Neutrophil (primary cell): ENCODE data around the gene DAD1.

Source experiments
- H3K27ac ChIP-seq: fragments of 200-600 bp; sonication (generic); 2 replicates; pipeline ENCODE4 v1.5.1; 2016; ENCODE audit warnings: mild to moderate bottlenecking, moderate library complexity
- H3K27me3 ChIP-seq: fragments of 200-600 bp; sonication (generic); 2 replicates; pipeline ENCODE4 v1.6.0; 2016; ENCODE audit warnings: mild to moderate bottlenecking
- H3K36me3 ChIP-seq: fragments of 200-600 bp; sonication (generic); 2 replicates; pipeline ENCODE4 v1.5.1; 2017
- H3K4me1 ChIP-seq, 2 experiments: fragments of 200-600 bp in 1 of 2; sonication (generic) in 1 of 2; 1 replicate in 1 of 2; 2 replicates in 1 of 2; pipeline versions ENCODE4 v1.5.1 to v1.6.1; 2013 to 2016; ENCODE audit warnings: low read depth in 1 of 2, low read length in 1 of 2, mild to moderate bottlenecking in 1 of 2, moderate library complexity in 1 of 2; ENCODE audit not compliant: control insufficient read depth in 1 of 2, insufficient read depth in 1 of 2
- H3K4me3 ChIP-seq, 2 experiments: fragments of 200-600 bp in 1 of 2; sonication (generic) in 1 of 2; 1 replicate in 1 of 2; 2 replicates in 1 of 2; pipeline ENCODE4 v1.5.1; 2013 to 2016; ENCODE audit warnings: low read depth in 1 of 2, low read length in 1 of 2, mild to moderate bottlenecking in 1 of 2, moderate library complexity in 1 of 2
- H3K9me3 ChIP-seq: fragments of 200-600 bp; sonication (generic); 2 replicates; pipeline ENCODE4 v1.5.1; 2016
- CTCF ChIP-seq: fragments of 200-600 bp; sonication (generic); IDR thresholded peaks from 2 replicates; pipeline ENCODE4 v1.5.1; 2016; ENCODE audit warnings: antibody characterized with exemption

The DAD1 gene

GRCh38 chr14:22572562-22573058 lies 16.4 kb downstream of the DAD1 start:
- Histone ChIP-seq H3K9me3 (no peaks in the 10 kb centered on the region), H3K27ac (no peak overlapping the region), H3K36me3 (peaks cover 33% of the 10 kb centered on the region), H3K4me1 (peaks cover 0 to 6% of the 10 kb centered on the region in 2 experiments), H3K4me3 (no peak overlapping the region), H3K27me3 (no peaks in the 10 kb centered on the region)
- no peak for TF ChIP-seq CTCF

GRCh38 chr14:22570132-22570949 lies 18.7 kb downstream of the DAD1 start:
- Histone ChIP-seq H3K4me3 (no peak overlapping the region), H3K36me3 (peaks cover 39% of the 10 kb centered on the region), H3K4me1 (peaks cover 0 to 6% of the 10 kb centered on the region in 2 experiments), H3K27me3 (no peaks in the 10 kb centered on the region), H3K9me3 (no peaks in the 10 kb centered on the region), H3K27ac (peak overlapping the region; percentile 57)
- TF ChIP-seq CTCF, result peak; percentile 80

GRCh38 chr14:22569737-22570131 lies 19.3 kb downstream of the DAD1 start:
- Histone ChIP-seq H3K9me3 (no peaks in the 10 kb centered on the region), H3K36me3 (peaks cover 37% of the 10 kb centered on the region), H3K27ac (no peak overlapping the region), H3K27me3 (no peaks in the 10 kb centered on the region), H3K4me1 (peaks cover 0 to 8% of the 10 kb centered on the region in 2 experiments), H3K4me3 (no peak overlapping the region)
- no peak for TF ChIP-seq CTCF

GRCh38 chr14:22569106-22569736 lies 19.8 kb downstream of the DAD1 start:
- H3K27me3 ChIP-seq, result no peaks in the 10 kb centered on the region
- no peak overlapping the region for H3K27ac ChIP-seq
- no peak for TF ChIP-seq CTCF
- no peaks in the 10 kb centered on the region for H3K9me3 ChIP-seq
- H3K4me1 ChIP-seq, result peaks cover 0 to 13% of the 10 kb centered on the region in 2 experiments
- peaks cover 37% of the 10 kb centered on the region for H3K36me3 ChIP-seq
- H3K4me3 ChIP-seq, result no peak overlapping the region

- Histone ChIP-seq H3K4me3 (no peak overlapping the region), H3K36me3 (peaks cover 32% of the 10 kb centered on the region), H3K9me3 (no peaks in the 10 kb centered on the region), H3K4me1 (peaks cover 0 to 15% of the 10 kb centered on the region in 2 experiments), H3K27ac (no peak overlapping the region), H3K27me3 (no peaks in the 10 kb centered on the region)
- TF ChIP-seq CTCF, result no peak
These were observed 21.6 kb downstream of the DAD1 start for GRCh38 chr14:22567437-22567836.
